Hippocampal formation (tissue), 2 donors: Measurements from ENCODE around the gene PRM3.

Experiments
- DNase-seq, 2 donors: peaks; one replicate each; lab custom pipeline; 2025; lab: John Stamatoyannopoulos, UW

The PRM3 gene

GRCh38 chr16:11258553-11259492 is 14.6 kb downstream of the PRM3 start:
- peak; percentile 36 to 61 for DNase-seq

- DNase-seq = peak; percentile 65 to 79
Measured at GRCh38 chr16:11257131-11257938, 16.1 kb downstream of the PRM3 start.

GRCh38 chr16:11256661-11257130 is 16.7 kb downstream of the PRM3 start:
- no peak for DNase-seq

- DNase-seq = peak; percentile 72 to 78
Measured at GRCh38 chr16:11255737-11256660, 17.4 kb downstream of the PRM3 start, which contains the start of gene SOCS1. SOCS1 (minus strand) TSS chr16:11256204; CDS start chr16:11255478, 726 bp downstream.

- DNase-seq = no peak
Measured at GRCh38 chr16:11254913-11255736, 18.3 kb downstream of the PRM3 start.

- DNase-seq = no peak
Measured at GRCh38 chr16:11253995-11254912, 19.2 kb downstream of the PRM3 start.

- DNase-seq = no peak
Measured at GRCh38 chr16:11253009-11253994, 20.1 kb downstream of the PRM3 start.

GRCh38 chr16:11252482-11252931 is 20.9 kb downstream of the PRM3 start:
- no peak for DNase-seq

GRCh38 chr16:11251525-11252481 is 21.6 kb downstream of the PRM3 start:
- DNase-seq = no peak

GRCh38 chr16:11250786-11251524 is 22.5 kb downstream of the PRM3 start:
- DNase-seq = no peak

GRCh38 chr16:11250091-11250785 is 23.2 kb downstream of the PRM3 start:
- no peak for DNase-seq

GRCh38 chr16:11249233-11250061 is 24.0 kb downstream of the PRM3 start:
- DNase-seq = no peak

- DNase-seq = no peak
Measured at GRCh38 chr16:11248133-11248532, 25.3 kb downstream of the PRM3 start.

GRCh38 chr16:11245988-11246387 is 27.4 kb downstream of the PRM3 start:
- DNase-seq = no peak
